Panc1 (cell line): Measurements from ENCODE around the gene LYRM4.

Source experiments
- TCF7L2 ChIP-seq: IDR thresholded peaks from 2 replicates; pipeline ENCODE4 v1.6.1; 2011; ENCODE audit warnings: mild to moderate bottlenecking, low read depth, low read length, inconsistent platforms
- TF ChIP-seq, protein P1 (sequence below): fragments of 450-650 bp; IDR thresholded peaks from 2 replicates; pipeline ENCODE4 v1.5.1; 2017; ENCODE audit warnings: mild to moderate bottlenecking

DNA sequence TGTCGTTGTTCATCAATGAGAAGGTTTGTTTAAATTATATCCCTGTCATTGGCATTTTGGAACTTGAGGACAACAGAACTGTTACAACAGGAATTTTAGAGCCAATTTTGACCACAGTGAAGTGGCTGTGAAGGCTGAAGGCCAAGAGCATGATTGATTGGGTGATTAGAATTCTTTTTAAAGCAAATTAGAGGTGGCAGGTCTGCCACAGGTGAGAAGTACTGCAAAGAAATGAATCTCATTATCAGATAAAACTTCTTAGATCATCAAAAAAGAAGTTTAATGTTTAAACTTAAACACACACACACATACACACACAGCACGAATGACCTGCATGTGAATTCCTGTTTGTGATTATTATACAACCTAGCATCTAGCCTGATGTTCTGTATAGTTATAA is 32.9 kb upstream of the LYRM4 start:
- TF ChIP-seq, protein P1, sequence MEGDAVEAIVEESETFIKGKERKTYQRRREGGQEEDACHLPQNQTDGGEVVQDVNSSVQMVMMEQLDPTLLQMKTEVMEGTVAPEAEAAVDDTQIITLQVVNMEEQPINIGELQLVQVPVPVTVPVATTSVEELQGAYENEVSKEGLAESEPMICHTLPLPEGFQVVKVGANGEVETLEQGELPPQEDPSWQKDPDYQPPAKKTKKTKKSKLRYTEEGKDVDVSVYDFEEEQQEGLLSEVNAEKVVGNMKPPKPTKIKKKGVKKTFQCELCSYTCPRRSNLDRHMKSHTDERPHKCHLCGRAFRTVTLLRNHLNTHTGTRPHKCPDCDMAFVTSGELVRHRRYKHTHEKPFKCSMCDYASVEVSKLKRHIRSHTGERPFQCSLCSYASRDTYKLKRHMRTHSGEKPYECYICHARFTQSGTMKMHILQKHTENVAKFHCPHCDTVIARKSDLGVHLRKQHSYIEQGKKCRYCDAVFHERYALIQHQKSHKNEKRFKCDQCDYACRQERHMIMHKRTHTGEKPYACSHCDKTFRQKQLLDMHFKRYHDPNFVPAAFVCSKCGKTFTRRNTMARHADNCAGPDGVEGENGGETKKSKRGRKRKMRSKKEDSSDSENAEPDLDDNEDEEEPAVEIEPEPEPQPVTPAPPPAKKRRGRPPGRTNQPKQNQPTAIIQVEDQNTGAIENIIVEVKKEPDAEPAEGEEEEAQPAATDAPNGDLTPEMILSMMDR: no peak
- TF ChIP-seq TCF7L2: no peak
